AG04449 (cell line): Measurements from ENCODE around the gene FBXL17.

Experiments
- CTCF ChIA-PET: fragments of 350-600 bp; formaldehyde crosslinking; extraction: SDS; loops from one replicate; lab custom pipeline; 2021; ENCODE audit warnings: antibody characterized with exemption; lab: Yijun Ruan, JAX
- POLR2A ChIA-PET: fragments of 400-600, 350-600 bp; formaldehyde crosslinking; extraction: SDS; loops from one replicate; lab custom pipeline; 2020; ENCODE audit warnings: antibody characterized with exemption, inconsistent platforms; lab: Yijun Ruan, JAX
- DNase-seq: peaks from one replicate; pipeline ENCODE4 v3.0.0-alpha.2; 2010; ENCODE audit warnings: low read depth, low spot score
- H3K4me3 ChIP-seq: 2 replicates; pipeline ENCODE4 v1.5.1; 2011; ENCODE audit warnings: low read depth, mild to moderate bottlenecking, control low read depth, low read length
- TF ChIP-seq, protein P1 (sequence below): IDR thresholded peaks from one replicate; pipeline ENCODE4 v1.5.1; 2011; ENCODE audit warnings: mild to moderate bottlenecking, moderate library complexity, low read length, control low read depth, inconsistent platforms; ENCODE audit not compliant: insufficient read depth; ENCODE audit errors: missing control alignments

FBXL17 gene

GRCh38 chr5:108353087-108353486, 28.8 kb downstream of the FBXL17 start:
- ChIA-PET POLR2A (no interaction called here), CTCF (interaction anchor here (2.0 kb wide), 1 partner anchor 92 kb away, joined by 12 read pairs; no protein-coding TSS in a partner anchor)
- no peak for DNase-seq
- no peak overlapping the region for H3K4me3 ChIP-seq
- TF ChIP-seq, protein P1, sequence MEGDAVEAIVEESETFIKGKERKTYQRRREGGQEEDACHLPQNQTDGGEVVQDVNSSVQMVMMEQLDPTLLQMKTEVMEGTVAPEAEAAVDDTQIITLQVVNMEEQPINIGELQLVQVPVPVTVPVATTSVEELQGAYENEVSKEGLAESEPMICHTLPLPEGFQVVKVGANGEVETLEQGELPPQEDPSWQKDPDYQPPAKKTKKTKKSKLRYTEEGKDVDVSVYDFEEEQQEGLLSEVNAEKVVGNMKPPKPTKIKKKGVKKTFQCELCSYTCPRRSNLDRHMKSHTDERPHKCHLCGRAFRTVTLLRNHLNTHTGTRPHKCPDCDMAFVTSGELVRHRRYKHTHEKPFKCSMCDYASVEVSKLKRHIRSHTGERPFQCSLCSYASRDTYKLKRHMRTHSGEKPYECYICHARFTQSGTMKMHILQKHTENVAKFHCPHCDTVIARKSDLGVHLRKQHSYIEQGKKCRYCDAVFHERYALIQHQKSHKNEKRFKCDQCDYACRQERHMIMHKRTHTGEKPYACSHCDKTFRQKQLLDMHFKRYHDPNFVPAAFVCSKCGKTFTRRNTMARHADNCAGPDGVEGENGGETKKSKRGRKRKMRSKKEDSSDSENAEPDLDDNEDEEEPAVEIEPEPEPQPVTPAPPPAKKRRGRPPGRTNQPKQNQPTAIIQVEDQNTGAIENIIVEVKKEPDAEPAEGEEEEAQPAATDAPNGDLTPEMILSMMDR, result no peak

GRCh38 chr5:108345541-108346171, 36.2 kb downstream of the FBXL17 start:
- CTCF ChIA-PET, result interaction anchor here (0.9 to 7.2 kb wide), 14 partner anchors 10 to 198 kb away, joined by 3 to 132 read pairs (median 4); no protein-coding TSS in a partner anchor
- no peak overlapping the region for H3K4me3 ChIP-seq
- TF ChIP-seq, protein P1, result no peak
- POLR2A ChIA-PET, result no interaction called here
- DNase-seq, result peak; percentile 7

GRCh38 chr5:108344103-108344822, 37.6 kb downstream of the FBXL17 start:
- DNase-seq, result no peak
- CTCF ChIA-PET, result interaction anchor here (1.1 to 7.2 kb wide), 4 partner anchors 11 to 197 kb away, joined by 7 to 132 read pairs (median 12); no protein-coding TSS in a partner anchor
- H3K4me3 ChIP-seq, result no peak overlapping the region
- POLR2A ChIA-PET, result no interaction called here
- TF ChIP-seq, protein P1, result no peak

- H3K4me3 ChIP-seq, result no peak overlapping the region
- ChIA-PET POLR2A (no interaction called here), CTCF (interaction anchor here (1.2 to 7.2 kb wide), 2 partner anchors 11 to 82 kb away, joined by 4 to 132 read pairs; no protein-coding TSS in a partner anchor)
- DNase-seq, result no peak
- TF ChIP-seq, protein P1, result no peak
Measured at GRCh38 chr5:108341866-108342265, 40.0 kb downstream of the FBXL17 start.

GRCh38 chr5:108340131-108340530, 41.8 kb downstream of the FBXL17 start:
- no peak overlapping the region for H3K4me3 ChIP-seq
- TF ChIP-seq, protein P1, result no peak
- no peak for DNase-seq
- CTCF ChIA-PET, result interaction anchor here (7.2 kb wide), 1 partner anchor 80 kb away, joined by 132 read pairs; no protein-coding TSS in a partner anchor
- POLR2A ChIA-PET, result no interaction called here

DNA sequence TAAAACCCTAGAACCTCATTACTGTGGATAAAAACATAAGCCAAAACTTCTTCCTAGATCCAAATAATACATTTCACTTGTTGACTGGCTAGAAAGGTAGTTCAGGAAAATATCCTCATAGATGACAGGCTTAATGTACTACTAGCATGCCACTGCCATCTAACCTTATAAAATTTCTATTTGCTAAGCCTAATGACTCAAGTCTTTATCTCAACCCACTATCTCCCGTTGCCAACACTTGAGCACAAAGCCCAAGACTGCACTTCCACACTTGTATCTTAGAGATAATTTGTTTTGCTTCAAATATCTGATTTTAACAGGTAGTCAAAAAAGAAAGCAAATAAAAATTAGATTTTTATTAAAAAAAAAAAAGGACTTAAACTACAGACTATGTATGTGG, 42.7 kb downstream of the FBXL17 start:
- no peak overlapping the region for H3K4me3 ChIP-seq
- TF ChIP-seq, protein P1, result no peak
- ChIA-PET POLR2A (no interaction called here), CTCF (interaction anchor here (7.2 kb wide), 1 partner anchor 79 kb away, joined by 132 read pairs; no protein-coding TSS in a partner anchor)
- DNase-seq, result no peak
